Stimulated activated CD4-positive, alpha-beta T cell treated with anti-CD3 and anti-CD28 coated beads, Interleukin-15, amount 100 ng/mL, for 1 hour (primary cell): ENCODE measurements around the gene MDGA2.
"Not testable (repeated sequence)": the region's sequence is repeated elsewhere in the genome, so short reads cannot be mapped to it uniquely, and the experiment has no call there.

Source experiments
- DNase-seq, 2 donors: peaks; one replicate each; pipeline ENCODE4 v3.0.0-alpha.2; 2020; ENCODE audit warnings: low read depth in 1 of 2, low spot score in 1 of 2

MDGA2 gene

GRCh38 chr14:47624126-47624525 is 51.3 kb downstream of the MDGA2 start:
- not testable (repeated sequence) for DNase-seq

GRCh38 chr14:47619392-47619791 is 56.0 kb downstream of the MDGA2 start:
- no peak for DNase-seq

- DNase-seq = no peak
Observed at GRCh38 chr14:47606566-47606965, 68.8 kb downstream of the MDGA2 start.

DNA sequence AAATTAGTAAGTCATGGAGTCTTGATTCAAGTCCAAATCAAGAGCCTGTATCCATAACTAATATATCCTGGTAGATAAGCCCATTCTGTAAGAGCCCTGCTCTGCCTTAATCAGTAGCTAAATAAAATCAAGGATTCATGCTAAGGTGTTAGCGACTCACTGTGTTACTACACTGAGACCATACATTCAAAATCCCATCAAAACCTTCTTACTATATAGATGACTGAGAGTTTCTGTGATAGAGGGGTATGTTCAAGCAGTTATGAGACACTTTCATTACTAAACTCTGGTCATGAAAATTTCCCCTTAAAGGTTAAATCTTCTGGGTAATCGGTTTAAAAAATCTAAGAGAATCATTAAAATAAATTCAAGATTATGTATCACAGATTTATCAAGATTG is 78.5 kb downstream of the MDGA2 start:
- no peak for DNase-seq

- no peak for DNase-seq
Observed at GRCh38 chr14:47596232-47596631, 79.2 kb downstream of the MDGA2 start.

DNA sequence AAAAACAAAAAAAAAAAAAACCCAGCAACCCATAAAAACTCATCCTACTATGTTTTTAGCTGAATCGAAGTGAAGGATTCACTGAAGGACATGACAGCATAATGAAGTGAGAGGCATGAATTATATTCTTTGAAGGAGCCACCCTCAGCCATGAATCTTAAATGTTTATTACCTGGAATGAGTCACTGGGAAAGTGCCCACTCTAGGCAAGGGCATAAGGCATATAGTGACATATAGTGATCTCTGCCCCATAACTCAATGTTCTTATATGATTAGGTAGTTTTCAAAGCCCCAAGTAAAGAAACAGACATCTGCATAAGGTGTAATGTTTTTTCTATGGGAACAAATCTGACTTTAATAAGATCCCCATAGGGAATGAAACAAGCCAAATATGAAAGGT is 79.9 kb downstream of the MDGA2 start:
- DNase-seq = no peak

DNA sequence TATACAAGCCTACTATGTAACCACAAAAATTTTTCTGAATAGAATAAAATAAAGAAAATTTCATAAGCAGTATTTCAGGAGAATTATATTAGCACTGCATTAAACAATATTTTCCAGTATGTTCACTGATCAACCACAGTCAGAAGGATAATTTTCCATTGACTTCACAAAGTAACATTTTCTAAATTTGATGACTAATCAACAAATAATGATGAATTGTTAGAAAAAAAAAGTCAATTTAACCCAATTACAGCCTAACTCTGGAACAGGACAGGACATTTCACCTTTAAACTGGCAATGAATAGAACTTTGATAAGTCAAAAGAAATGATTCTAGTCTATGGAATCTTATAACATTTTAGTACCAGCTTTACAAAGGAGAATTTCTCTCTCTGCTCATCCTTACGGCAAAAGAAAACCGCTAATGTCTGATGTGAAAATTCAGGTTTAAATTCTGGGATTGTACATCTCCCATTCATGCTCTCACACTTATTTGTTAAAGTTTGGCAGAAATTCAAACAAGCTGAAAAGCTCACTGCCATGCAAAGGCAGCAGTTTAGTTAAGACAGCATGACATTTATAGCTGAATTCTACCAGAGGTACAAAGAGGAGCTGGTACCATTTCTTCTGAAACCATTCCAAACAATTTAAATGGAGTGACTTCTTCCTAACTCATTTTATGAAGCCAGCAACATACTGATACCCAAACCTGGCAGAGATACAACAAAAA is 84.5 kb downstream of the MDGA2 start:
- no peak for DNase-seq

GRCh38 chr14:47585447-47585846 is 90.0 kb downstream of the MDGA2 start:
- no peak for DNase-seq

DNA sequence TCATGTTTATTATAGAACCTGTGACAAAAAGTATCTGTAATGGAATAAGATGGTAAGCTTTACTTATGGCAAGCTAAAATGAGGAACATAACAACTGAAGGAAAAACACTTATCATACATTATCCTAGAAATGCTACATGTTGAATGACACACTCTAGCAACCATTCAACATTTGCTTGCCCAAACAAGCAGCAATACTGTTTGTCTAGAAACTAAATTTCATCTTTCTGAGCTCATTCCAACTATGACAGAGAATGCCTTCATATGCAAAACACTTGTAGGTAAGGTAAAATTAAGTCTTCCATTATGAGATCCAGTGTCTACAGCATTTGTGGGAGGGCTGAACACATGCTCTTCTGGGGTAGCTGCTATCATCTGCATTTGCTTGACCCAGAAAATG is 108.1 kb downstream of the MDGA2 start:
- DNase-seq = no peak

- DNase-seq = no peak
Observed at GRCh38 chr14:47557894-47558293, 117.5 kb downstream of the MDGA2 start.

DNA sequence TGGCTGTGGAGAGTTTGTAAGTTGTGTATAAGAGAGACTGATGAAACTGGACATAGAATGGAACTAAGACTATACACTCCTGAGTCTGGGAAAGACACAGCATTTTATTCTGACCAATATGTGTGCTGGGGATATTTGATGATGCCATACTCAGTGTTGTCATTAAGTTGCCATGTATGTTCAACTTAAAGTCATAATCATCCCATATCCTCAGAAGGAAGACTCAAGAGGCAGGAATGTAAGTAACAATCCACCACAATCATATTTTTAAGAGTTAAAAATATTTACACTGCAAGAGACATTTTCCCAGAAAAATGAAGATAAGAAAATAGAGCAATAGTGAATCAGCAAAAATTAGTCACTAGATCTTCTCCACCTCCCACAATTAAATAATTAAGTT is 120.1 kb downstream of the MDGA2 start:
- no peak for DNase-seq

DNA sequence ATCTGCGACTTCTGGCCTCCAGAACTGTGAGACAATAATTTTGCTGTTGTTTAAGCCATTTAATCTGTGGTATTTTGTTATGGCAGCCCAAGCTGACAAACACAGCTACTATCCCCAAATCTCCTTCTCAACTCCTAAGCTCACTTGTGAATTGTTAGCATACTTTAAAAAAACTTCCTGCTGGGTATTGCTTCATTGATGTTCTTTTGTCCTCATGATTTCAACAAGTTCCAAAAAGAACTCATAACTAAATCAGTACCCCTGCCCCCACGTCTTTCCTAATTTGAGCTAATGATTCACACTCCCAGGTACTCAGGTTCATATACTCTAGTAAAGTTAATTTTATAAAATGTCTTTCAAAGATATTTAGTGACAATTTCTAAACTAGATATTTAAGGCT is 125.5 kb downstream of the MDGA2 start:
- DNase-seq = no peak

DNA sequence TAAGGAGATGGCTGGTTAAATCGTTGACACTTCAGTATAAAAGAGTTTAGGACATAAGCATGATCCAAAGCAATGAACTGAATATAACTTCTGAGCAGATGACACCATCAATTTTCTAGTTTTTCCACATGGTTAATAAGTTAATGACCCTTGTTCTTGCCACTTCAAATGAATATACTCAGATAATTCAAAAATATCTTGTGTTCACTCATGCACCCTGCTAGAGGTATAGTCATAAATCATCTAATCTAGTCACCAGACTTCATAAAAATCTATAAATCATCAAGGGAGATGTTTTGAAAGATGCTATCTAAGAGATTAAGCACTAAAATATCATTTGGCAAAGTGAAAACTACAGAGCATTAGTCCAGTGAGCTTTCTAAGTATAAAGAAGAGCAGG is 131.9 kb downstream of the MDGA2 start:
- DNase-seq = no peak

DNA sequence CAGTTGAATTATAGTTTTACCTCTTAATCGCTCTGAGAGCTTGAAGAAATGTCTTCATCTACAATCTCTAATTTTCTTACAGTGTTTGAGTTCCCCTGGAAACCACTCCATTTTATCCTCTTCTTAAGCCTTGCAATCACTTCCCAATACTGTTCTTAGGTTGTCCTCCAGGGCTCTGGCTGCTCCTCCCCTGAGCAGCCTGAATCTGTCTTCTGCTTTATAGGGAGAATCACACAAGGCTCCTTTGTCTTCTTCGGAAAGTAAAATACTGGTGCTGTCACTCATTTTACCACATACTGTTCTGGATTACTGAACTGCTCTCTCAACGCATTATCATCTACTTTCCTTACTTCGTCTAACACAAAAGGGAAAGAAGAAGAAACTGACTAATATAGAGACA is 133.7 kb downstream of the MDGA2 start:
- no peak for DNase-seq

GRCh38 chr14:47539031-47539461 is 136.4 kb downstream of the MDGA2 start:
- DNase-seq = no peak

DNA sequence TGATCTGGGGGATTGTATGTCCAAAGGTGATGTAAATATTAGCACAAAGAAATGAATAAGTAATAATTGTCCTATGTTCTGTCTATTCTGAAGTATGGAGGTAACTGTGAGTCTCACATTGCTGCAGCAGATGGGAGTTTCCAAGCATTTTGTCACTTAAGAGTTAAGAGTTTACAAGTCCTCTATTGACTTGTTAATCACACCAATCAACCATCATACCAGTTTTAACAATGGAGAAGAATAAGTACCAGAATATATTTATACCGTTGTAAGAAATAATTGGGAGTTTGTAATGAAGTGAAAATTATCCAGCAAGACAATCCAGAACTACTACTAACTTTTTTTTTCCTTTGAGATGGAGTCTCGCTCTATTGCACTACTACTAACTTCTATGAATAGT is 139.1 kb downstream of the MDGA2 start:
- DNase-seq = no peak

GRCh38 chr14:47526591-47527244 is 148.7 kb downstream of the MDGA2 start:
- DNase-seq = no peak

DNA sequence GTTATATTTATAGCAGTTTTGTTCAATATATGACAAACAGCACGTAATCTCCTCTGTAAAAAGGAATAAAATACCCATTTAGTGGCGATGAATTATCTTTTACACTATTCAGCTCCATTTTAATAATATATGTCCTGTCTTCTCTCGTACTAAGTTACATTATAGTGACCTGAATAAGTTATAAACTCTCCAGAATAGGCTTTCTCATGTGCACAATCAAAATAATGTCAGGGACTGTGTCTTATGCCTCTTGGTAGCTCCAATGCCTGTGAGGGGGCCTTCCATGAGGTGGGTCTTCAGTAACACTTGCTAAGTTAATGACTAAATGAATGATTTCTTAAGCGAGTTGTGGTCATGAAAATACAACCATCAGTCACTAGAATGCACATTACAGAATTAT is 150.9 kb downstream of the MDGA2 start:
- DNase-seq = no peak

- DNase-seq = no peak
Observed at GRCh38 chr14:47520382-47520781, 155.0 kb downstream of the MDGA2 start.

DNA sequence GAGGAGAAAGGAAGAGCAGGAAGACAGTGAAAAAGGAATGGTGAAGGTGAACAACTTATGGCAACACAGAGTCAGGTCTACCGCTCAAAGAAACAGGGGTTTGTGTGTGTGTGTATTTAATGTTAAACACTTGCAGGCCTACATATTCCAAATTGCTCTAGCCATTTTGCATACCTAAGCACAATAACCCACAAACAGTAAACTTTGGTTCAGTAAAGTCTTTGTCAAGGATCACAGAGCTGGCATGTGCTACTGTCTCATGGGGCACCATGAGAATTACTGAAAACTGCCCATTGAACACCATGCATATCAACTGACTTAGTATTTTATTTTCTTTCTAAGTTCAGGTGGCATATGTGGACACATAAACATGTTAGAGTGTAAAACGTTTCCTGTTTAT is 163.6 kb downstream of the MDGA2 start:
- DNase-seq = no peak

DNA sequence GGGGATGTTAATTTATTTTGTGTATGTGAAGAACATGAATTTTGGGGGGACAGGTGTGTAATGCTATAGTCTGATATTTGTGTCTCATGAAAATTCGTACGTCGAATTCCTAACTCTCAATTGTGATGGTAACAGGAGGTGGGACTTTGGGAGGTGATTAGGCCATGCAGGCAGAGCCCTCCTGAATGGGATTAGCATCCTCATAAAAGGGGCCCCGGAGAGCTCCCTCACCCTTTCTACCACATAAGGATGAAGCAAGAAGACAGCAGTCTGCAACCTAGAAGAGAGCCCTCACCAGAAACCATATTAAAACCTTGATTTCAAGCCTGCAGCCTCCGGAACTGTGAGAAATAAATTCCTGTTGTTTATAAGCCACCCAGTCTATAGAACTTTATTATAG is 165.4 kb downstream of the MDGA2 start:
- no peak for DNase-seq

- no peak for DNase-seq
Observed at GRCh38 chr14:47507861-47508260, 167.5 kb downstream of the MDGA2 start.

DNA sequence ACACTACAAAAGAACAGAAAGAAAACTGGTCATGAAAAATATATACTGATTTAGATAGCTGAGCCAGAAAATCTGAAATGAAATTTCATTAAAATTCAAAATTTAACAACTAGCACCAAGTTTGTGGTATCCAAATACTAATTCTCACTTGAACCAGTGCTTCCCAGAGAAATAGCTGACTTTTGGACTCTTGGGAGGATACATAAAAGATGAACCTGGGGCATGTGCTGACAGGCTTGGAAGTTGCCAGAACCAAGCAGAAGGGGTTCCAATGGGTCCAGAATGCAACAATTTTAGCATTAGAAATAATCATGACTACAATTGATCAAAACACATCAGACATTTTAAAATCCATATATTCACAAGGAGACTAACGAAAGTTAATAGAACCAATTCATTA is 175.0 kb downstream of the MDGA2 start:
- DNase-seq = no peak
